ENCODE data around the gene WDR33. TPM values are rescaled to one million over a fixed set of nuclear protein-coding genes. Genes with fewer than 3 reads are reported as not detected.

WDR33 gene
- total RNA-seq, 2 donors from 2014 or later, result 46.0 to 47.4 TPM

DNA sequence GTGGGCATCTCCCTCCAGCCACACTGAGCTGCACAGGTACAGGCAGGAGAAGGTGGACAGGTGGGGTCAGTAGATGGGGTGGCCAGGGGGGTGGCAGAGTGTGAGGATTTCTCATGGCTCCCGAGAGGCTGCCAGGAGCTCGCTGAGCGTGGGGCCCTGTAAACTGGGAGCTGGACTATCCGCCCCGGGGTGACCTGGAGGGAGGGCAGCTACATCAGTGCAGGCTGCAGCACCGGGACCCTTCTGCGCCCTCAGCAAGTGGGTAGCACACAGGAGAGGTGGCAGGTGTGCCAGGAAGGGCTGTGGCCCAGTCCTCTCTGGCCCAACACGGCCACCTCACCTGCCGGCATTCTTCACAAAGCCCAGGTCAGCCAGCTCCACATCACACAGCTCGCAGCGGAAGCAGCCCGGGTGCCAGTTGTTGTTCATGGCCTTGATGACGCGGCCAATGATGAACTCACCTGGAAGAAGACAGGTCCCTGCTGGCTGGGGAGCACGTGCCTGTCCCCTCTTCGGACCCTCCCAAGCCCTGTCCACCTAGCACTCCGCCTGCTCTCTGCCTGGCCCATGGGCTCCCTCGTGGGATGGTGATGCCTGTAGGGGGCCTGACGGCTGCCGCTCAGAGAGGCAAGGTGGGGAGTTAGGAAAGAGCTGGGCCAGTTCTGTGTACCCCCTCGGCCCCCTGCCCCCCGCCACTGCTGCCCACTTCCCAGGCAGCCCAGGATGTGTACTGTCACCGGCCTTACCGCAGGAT lies 156.7 kb downstream of the WDR33 start:
- ATAC-seq (no peak), DNase-seq (no peak)
- intact Hi-C loops (cut with DNase I, micrococcal nuclease), result no loop called here

DNA sequence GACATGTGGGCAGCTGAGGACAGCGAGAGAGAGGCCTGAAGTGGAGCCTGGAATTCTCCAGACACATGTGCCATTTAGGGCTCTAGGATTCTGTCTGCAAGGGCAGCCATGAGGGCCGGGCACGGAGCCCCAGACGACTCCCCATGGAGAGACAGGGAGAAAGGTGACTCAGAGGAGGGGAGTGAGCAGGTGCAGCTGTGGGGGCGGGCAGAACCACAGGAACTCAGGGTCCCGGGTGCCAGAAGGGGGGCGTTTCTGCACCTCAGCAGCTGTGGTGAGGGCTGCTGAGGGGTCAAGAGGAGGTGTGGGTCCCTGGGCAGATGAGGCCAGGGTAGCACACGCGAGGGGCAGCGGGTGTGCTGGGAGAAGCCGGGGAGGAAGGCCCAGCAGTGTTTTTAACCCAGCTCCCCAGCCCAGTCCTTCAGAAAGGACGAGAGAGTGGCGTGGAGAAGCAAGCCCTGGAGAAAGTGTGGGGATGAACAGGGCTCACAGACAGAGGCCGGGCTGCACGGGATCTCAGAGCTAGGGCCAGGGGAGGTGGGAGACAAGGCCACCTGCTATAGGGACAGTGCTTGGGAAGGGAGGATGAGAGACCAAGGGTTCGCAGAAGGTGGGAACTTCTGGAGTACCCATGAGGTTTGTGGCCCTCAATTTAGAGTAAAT lies 157.4 kb downstream of the WDR33 start:
- DNase-seq (peak in 1 of 2 donors; percentile 3), ATAC-seq (no peak)
- intact Hi-C loops (cut with DNase I, micrococcal nuclease), result no loop called here

DNA sequence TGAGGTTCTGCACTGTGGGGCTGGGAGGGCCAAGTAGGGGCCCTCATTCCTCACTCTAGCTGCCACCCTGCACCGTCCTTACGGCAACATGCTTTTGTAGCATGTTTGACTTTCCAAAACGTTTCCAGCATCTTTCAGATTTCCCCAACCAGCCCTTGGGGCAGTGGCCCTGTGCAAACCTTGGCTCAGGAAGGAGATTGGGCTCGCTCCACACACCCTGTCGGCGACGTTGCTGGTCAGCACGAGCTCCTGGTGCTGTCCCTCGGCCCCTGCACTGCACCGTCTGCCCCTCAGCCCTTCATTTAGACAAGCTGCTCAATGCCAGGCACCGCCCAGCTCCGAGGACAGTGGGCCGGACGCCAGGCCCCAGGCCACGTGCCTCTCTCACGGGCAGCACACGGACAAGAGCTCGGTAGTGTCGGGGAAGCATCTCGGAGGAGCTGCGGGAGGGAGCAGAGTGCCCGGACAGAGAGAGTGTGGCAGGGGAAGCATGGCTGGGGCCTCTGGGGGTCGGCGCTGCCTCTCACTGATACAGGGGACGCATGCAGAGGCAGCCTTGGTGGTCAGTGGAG lies 158.1 kb downstream of the WDR33 start:
- DNase-seq (no peak), ATAC-seq (no peak)
- intact Hi-C loops (cut with DNase I, micrococcal nuclease), result no loop called here

DNA sequence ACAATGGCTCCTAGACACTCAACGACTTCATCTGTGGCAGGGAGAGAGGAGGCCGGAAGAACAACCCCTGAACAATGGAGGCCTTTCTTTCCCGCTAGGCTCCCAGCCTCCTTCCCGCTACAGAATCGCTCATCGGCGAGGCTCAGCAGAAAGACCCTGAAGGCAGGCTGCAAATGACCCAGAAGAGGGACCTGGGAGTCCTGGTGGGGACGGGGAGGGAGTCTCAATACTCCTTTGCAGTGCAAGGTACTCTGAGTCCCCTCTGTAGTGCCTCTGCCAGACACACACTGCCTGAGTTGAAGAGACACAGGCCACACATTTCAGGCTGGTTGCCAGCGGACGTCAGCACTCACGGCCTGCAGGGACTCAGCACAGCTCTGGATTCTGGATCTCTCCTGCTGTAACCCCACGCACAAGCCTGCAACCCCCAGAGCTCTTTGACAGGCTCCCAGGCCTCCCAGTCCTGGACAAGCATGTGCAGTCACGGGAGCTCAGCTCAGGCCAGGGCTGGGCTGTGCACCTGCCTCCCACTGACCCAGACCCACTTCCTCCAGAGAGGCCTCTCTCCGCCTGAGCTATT lies 158.9 kb downstream of the WDR33 start:
- ATAC-seq, result peak; percentile 15
- DNase-seq, result peak in 1 of 2 donors; percentile 89
- intact Hi-C loops (cut with DNase I, micrococcal nuclease), result no loop called here

DNA sequence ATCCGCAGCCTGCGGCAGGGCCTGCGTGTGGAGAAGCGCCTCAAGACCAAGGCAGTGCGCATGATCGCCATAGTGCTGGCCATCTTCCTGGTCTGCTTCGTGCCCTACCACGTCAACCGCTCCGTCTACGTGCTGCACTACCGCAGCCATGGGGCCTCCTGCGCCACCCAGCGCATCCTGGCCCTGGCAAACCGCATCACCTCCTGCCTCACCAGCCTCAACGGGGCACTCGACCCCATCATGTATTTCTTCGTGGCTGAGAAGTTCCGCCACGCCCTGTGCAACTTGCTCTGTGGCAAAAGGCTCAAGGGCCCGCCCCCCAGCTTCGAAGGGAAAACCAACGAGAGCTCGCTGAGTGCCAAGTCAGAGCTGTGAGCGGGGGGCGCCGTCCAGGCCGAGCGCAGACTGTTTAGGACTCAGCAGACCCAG lies 159.6 kb downstream of the WDR33 start:
- DNase-seq (no peak), ATAC-seq (no peak)
- intact Hi-C loops (cut with DNase I, micrococcal nuclease), result no loop called here

Other genes with a start within 250 kb of the WDR33 start
- gene GPR17, start 165.0 kb downstream of the WDR33 start, total RNA-seq, result under 1 TPM in 1 of 2 donors, not detected in 1; 0.31 TPM
- gene LIMS2, start 135.6 kb downstream of the WDR33 start, total RNA-seq, result 10 to 100 TPM in 1 of 2 donors, 1 to 10 TPM in 1; 9.2 to 50.2 TPM
- gene SFT2D3, start 109.7 kb downstream of the WDR33 start, total RNA-seq, result 1 to 10 TPM; 8.5 to 9.0 TPM
- gene POLR2D, start 47.0 kb upstream of the WDR33 start, total RNA-seq, result 10 to 100 TPM; 17.8 to 19.1 TPM
- 10 to 100 TPM; 13.8 to 15.0 TPM for gene AMMECR1L, start 74.8 kb upstream of the WDR33 start, total RNA-seq
- 10 to 100 TPM; 26.2 to 30.3 TPM for gene SAP130, start 216.9 kb upstream of the WDR33 start, total RNA-seq

Measured in left colon (tissue), 2 donors.